Dendritic cell treated with granulocyte-macrophage colony-stimulating factor and Interleukin-4, amounts not matched to agents 40 ng/mL and 50 ng/mL, for 4 days (primary cell): ENCODE measurements around the gene CLBA1.

Experiments used
- H3K27ac Mint-ChIP-seq: one replicate; pipeline ENCODE4 v1.8.0; 2022; ENCODE audit warnings: mild to moderate bottlenecking, mixed read lengths
- H3K27me3 Mint-ChIP-seq: one replicate; pipeline ENCODE4 v1.8.0; 2022; ENCODE audit warnings: mild to moderate bottlenecking, mixed read lengths
- H3K36me3 Mint-ChIP-seq: one replicate; pipeline ENCODE4 v1.8.0; 2022; ENCODE audit warnings: low read depth, mixed read lengths
- H3K4me1 Mint-ChIP-seq: one replicate; pipeline ENCODE4 v1.8.0; 2022; ENCODE audit warnings: low read depth, mixed read lengths
- H3K4me3 Mint-ChIP-seq: one replicate; pipeline ENCODE4 v1.8.0; 2022; ENCODE audit warnings: mild to moderate bottlenecking, moderate library complexity, mixed read lengths
- H3K9me3 Mint-ChIP-seq: one replicate; pipeline ENCODE4 v1.8.0; 2022; ENCODE audit warnings: mixed read lengths
- intact Hi-C: fragments of 100-400 bp; cut with micrococcal nuclease; formaldehyde crosslinking; loops from one replicate; pipeline ENCODE4 v1.15.0; 2022

CLBA1 gene

GRCh38 chr14:104989236-104989950, 3.8 kb downstream of the CLBA1 start:
- peaks cover 23% of the 10 kb centered on the region for H3K4me1 Mint-ChIP-seq
- H3K27ac Mint-ChIP-seq: no peak overlapping the region
- peaks cover 16% of the 10 kb centered on the region for H3K36me3 Mint-ChIP-seq
- no peaks in the 10 kb centered on the region for H3K9me3 Mint-ChIP-seq
- intact Hi-C loops: no loop called here
- peaks cover 17% of the 10 kb centered on the region for H3K27me3 Mint-ChIP-seq
- no peak overlapping the region for H3K4me3 Mint-ChIP-seq

- H3K4me3 Mint-ChIP-seq: no peak overlapping the region
- intact Hi-C loops: no loop called here
- peaks cover 18% of the 10 kb centered on the region for H3K4me1 Mint-ChIP-seq
- H3K27me3 Mint-ChIP-seq: peaks cover 12% of the 10 kb centered on the region
- no peaks in the 10 kb centered on the region for H3K9me3 Mint-ChIP-seq
- H3K36me3 Mint-ChIP-seq: peaks cover 16% of the 10 kb centered on the region
- no peak overlapping the region for H3K27ac Mint-ChIP-seq
Observed at GRCh38 chr14:104989951-104990303, 4.3 kb downstream of the CLBA1 start.

GRCh38 chr14:104991896-104992230, 6.3 kb downstream of the CLBA1 start:
- H3K36me3 Mint-ChIP-seq: peaks cover 16% of the 10 kb centered on the region
- intact Hi-C loops: no loop called here
- peaks cover 5% of the 10 kb centered on the region for H3K27me3 Mint-ChIP-seq
- no peak overlapping the region for H3K4me3 Mint-ChIP-seq
- no peak overlapping the region for H3K27ac Mint-ChIP-seq
- peaks cover 7% of the 10 kb centered on the region for H3K4me1 Mint-ChIP-seq
- no peaks in the 10 kb centered on the region for H3K9me3 Mint-ChIP-seq

GRCh38 chr14:104992501-104992900, 6.9 kb downstream of the CLBA1 start:
- Mint-ChIP-seq H3K4me3 (no peak overlapping the region), H3K4me1 (peaks cover under 1% of the 10 kb centered on the region), H3K27ac (no peak overlapping the region), H3K36me3 (peaks cover 16% of the 10 kb centered on the region), H3K27me3 (no peaks in the 10 kb centered on the region), H3K9me3 (no peaks in the 10 kb centered on the region)
- intact Hi-C loops: no loop called here

- intact Hi-C loops: no loop called here
- no peaks in the 10 kb centered on the region for H3K9me3 Mint-ChIP-seq
- H3K27me3 Mint-ChIP-seq: no peaks in the 10 kb centered on the region
- H3K27ac Mint-ChIP-seq: no peak overlapping the region
- peaks cover 16% of the 10 kb centered on the region for H3K36me3 Mint-ChIP-seq
- H3K4me1 Mint-ChIP-seq: no peaks in the 10 kb centered on the region
- no peak overlapping the region for H3K4me3 Mint-ChIP-seq
Observed at GRCh38 chr14:104993306-104993705, 7.7 kb downstream of the CLBA1 start.

- intact Hi-C loops: no loop called here
- no peaks in the 10 kb centered on the region for H3K9me3 Mint-ChIP-seq
- peaks cover 16% of the 10 kb centered on the region for H3K36me3 Mint-ChIP-seq
- no peak overlapping the region for H3K4me3 Mint-ChIP-seq
- H3K27ac Mint-ChIP-seq: no peak overlapping the region
- H3K27me3 Mint-ChIP-seq: no peaks in the 10 kb centered on the region
- H3K4me1 Mint-ChIP-seq: no peaks in the 10 kb centered on the region
Observed at GRCh38 chr14:104993808-104994591, 8.4 kb downstream of the CLBA1 start.

- Mint-ChIP-seq H3K4me3 (no peak overlapping the region), H3K36me3 (peaks cover 20% of the 10 kb centered on the region), H3K4me1 (no peaks in the 10 kb centered on the region), H3K9me3 (no peaks in the 10 kb centered on the region), H3K27ac (no peak overlapping the region), H3K27me3 (no peaks in the 10 kb centered on the region)
- intact Hi-C loops: no loop called here
Observed at GRCh38 chr14:104994978-104995377, 9.4 kb downstream of the CLBA1 start.

GRCh38 chr14:104996032-104996431, 10.4 kb downstream of the CLBA1 start:
- no peaks in the 10 kb centered on the region for H3K4me1 Mint-ChIP-seq
- H3K27me3 Mint-ChIP-seq: no peaks in the 10 kb centered on the region
- H3K36me3 Mint-ChIP-seq: peaks cover 21% of the 10 kb centered on the region
- intact Hi-C loops: no loop called here
- no peaks in the 10 kb centered on the region for H3K9me3 Mint-ChIP-seq
- no peak overlapping the region for H3K4me3 Mint-ChIP-seq
- H3K27ac Mint-ChIP-seq: no peak overlapping the region

- no peak overlapping the region for H3K4me3 Mint-ChIP-seq
- H3K36me3 Mint-ChIP-seq: peaks cover 21% of the 10 kb centered on the region
- H3K27me3 Mint-ChIP-seq: no peaks in the 10 kb centered on the region
- intact Hi-C loops: no loop called here
- no peaks in the 10 kb centered on the region for H3K9me3 Mint-ChIP-seq
- H3K4me1 Mint-ChIP-seq: no peaks in the 10 kb centered on the region
- no peak overlapping the region for H3K27ac Mint-ChIP-seq
Observed at GRCh38 chr14:104996483-104996882, 10.9 kb downstream of the CLBA1 start.

GRCh38 chr14:104998801-104999200, 13.2 kb downstream of the CLBA1 start:
- intact Hi-C loops: no loop called here
- no peaks in the 10 kb centered on the region for H3K9me3 Mint-ChIP-seq
- peaks cover 9% of the 10 kb centered on the region for H3K36me3 Mint-ChIP-seq
- no peak overlapping the region for H3K4me3 Mint-ChIP-seq
- no peaks in the 10 kb centered on the region for H3K4me1 Mint-ChIP-seq
- no peaks in the 10 kb centered on the region for H3K27me3 Mint-ChIP-seq
- H3K27ac Mint-ChIP-seq: no peak overlapping the region

GRCh38 chr14:104999361-104999760, 13.8 kb downstream of the CLBA1 start:
- intact Hi-C loops: no loop called here
- Mint-ChIP-seq H3K27ac (no peak overlapping the region), H3K36me3 (peaks cover 5% of the 10 kb centered on the region), H3K4me1 (no peaks in the 10 kb centered on the region), H3K27me3 (no peaks in the 10 kb centered on the region), H3K4me3 (no peak overlapping the region), H3K9me3 (no peaks in the 10 kb centered on the region)

- no peak overlapping the region for H3K4me3 Mint-ChIP-seq
- H3K36me3 Mint-ChIP-seq: peaks cover 38% of the 10 kb centered on the region
- no peaks in the 10 kb centered on the region for H3K9me3 Mint-ChIP-seq
- H3K27me3 Mint-ChIP-seq: no peaks in the 10 kb centered on the region
- no peaks in the 10 kb centered on the region for H3K4me1 Mint-ChIP-seq
- no peak overlapping the region for H3K27ac Mint-ChIP-seq
- intact Hi-C loops: no loop called here
Observed at GRCh38 chr14:105005329-105005928, 19.8 kb downstream of the CLBA1 start.

GRCh38 chr14:105005929-105006830, 20.6 kb downstream of the CLBA1 start:
- H3K27me3 Mint-ChIP-seq: no peaks in the 10 kb centered on the region
- intact Hi-C loops: no loop called here
- no peaks in the 10 kb centered on the region for H3K4me1 Mint-ChIP-seq
- peaks cover 46% of the 10 kb centered on the region for H3K36me3 Mint-ChIP-seq
- H3K4me3 Mint-ChIP-seq: no peak overlapping the region
- H3K9me3 Mint-ChIP-seq: no peaks in the 10 kb centered on the region
- no peak overlapping the region for H3K27ac Mint-ChIP-seq
